ENCODE data around the gene CCDC14. TPM values are rescaled to one million over a fixed set of nuclear protein-coding genes. Genes with fewer than 3 reads are reported as not detected.
"Not testable (repeated sequence)": the region's sequence is repeated elsewhere in the genome, so short reads cannot be mapped to it uniquely, and the experiment has no call there.

Gene CCDC14, protein sequence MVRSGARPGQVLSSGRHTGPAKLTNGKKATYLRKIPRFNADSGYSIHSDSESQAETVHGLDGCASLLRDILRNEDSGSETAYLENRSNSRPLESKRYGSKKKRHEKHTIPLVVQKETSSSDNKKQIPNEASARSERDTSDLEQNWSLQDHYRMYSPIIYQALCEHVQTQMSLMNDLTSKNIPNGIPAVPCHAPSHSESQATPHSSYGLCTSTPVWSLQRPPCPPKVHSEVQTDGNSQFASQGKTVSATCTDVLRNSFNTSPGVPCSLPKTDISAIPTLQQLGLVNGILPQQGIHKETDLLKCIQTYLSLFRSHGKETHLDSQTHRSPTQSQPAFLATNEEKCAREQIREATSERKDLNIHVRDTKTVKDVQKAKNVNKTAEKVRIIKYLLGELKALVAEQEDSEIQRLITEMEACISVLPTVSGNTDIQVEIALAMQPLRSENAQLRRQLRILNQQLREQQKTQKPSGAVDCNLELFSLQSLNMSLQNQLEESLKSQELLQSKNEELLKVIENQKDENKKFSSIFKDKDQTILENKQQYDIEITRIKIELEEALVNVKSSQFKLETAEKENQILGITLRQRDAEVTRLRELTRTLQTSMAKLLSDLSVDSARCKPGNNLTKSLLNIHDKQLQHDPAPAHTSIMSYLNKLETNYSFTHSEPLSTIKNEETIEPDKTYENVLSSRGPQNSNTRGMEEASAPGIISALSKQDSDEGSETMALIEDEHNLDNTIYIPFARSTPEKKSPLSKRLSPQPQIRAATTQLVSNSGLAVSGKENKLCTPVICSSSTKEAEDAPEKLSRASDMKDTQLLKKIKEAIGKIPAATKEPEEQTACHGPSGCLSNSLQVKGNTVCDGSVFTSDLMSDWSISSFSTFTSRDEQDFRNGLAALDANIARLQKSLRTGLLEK
- total RNA-seq: 10 to 100 TPM; 29.8 to 49.0 (median 39.6) TPM

- TF ChIP-seq CTCF (IDR thresholded peaks at IDR 0.05; ENCODE audit: low read depth): no peak
Observed at GRCh38 chr3:123960781-123961507, at the start of gene CCDC14. TSS of gene CCDC14 (minus strand) at chr3:123961229. CDS start at chr3:123961173, 56 bp downstream.

DNA sequence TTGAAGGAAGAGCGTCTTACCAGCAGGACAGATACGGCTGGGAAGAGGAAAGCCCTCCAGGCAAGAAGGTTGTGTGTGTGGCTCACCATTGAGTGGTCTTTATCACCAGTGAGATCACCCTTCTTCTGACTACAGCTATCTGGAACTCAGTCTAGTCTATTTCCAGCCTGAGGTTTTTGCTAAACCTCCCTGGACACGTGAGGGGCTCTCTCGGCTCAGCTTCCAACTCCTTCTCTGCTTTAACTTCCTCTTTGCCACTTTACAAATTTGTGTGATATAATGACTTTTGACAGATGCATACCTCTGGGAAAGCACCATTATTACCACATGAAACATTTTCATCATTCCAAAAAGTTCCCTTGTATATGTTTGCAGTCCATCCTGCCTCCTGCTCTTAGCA is 46.2 kb upstream of the CCDC14 start:
- TF ChIP-seq CTCF (IDR thresholded peaks at IDR 0.05; ENCODE audit: low read depth): no peak

GRCh38 chr3:123997543-123997942 is 36.5 kb upstream of the CCDC14 start:
- no peak for TF ChIP-seq CTCF (IDR thresholded peaks at IDR 0.05; ENCODE audit: low read depth)

DNA sequence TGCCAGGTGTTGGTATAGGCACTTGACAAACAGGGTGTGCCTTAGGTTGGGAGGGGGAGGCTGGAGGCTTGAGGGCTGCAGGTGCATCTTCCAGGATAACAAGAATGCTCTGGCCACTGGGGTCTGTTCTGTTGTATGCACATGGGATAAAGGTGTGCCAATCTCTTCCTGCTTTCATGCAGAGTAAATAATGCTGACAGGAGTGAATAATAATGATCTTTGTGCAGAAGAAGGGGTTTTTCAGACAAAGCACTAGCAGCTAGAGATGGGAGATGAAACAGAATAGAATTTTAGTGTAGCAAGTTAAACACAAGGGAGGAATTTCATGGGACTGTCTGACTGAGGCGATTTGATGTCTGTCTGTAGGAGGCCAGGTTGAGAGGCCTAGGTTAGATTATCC is 32.8 kb upstream of the CCDC14 start:
- no peak for TF ChIP-seq CTCF (IDR thresholded peaks at IDR 0.05; ENCODE audit: low read depth)

DNA sequence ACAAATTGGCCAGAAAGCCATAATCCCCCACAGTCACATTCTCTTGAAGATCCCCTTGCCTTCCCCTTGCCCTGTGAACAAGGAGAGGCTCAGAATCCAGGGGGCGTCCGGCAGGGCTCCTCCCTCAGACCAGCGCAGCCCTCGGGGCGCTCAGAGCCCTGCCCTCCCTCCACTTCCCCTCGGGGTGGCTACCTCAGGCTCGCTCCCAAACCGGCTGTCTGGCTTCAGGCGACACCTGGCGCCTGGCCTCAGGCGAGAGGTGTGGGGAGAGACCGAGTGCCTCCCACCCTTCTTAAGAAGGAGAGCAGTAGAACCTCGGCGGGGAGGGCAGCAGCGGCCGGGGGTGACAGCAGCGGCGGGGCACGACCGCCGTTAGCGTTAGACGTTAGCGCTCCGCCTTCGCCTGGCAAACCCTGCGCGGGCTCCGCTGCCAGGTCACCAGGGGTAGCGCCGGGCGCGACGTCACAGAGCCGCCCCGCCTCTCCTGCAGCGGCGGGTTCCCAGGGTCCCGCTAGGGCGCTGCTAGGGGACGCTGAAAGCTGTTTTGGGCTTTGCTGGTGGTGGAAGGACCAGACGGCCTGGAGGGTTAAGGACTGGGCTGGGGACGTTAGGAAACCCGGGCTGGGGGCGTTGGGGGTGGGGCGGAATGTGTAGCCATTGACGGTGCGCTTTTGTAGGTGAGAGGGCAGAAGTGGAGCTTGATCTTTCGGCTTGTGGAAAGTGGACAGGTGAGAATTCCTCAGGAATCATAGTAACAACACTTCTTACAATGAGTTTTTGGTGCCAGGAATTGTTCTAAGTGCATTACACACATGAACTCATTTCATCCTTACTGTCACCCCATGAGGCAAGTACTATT is 30.9 kb upstream of the CCDC14 start, which contains the start of gene ROPN1:
ROPN1 (minus strand) TSS at position 395 of the 859 bp plus-strand sequence. CDS start 11,643 bp downstream, outside the sequence.
- not testable (repeated sequence) for TF ChIP-seq CTCF (IDR thresholded peaks at IDR 0.05; ENCODE audit: low read depth)

DNA sequence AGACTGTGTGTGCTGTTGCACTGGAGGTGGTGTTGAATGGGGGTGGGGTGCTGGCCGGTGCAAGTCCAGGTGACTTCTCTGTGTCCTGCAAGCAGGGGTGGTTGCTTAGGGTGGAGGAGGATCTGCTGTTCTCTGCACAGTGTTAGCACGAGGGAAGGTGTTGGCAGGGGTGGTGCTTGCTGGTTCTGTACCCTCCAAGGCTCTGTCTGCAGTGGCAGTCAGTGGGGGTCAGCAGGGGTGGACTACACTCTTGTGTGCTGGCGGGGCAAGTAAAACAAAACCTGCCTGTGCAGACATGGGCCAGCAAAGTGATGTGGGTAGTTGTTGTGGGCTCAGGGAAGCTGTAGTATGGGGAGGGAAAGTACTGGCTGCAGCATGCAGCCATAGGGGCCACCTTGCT is 25.4 kb upstream of the CCDC14 start:
- no peak for TF ChIP-seq CTCF (IDR thresholded peaks at IDR 0.05; ENCODE audit: low read depth)

All from subcutaneous adipose tissue (tissue), 4 donors.